ENCODE data around the gene UBE4A. TPM values are rescaled to one million over a fixed set of nuclear protein-coding genes. Genes with fewer than 3 reads are reported as not detected.
A peak's percentile ranks its signal among the peaks of the same experiment; 100 is the strongest.

UBE4A gene
- polyA plus RNA-seq, 1 donor (not counting 4 experiments of a cell fraction or from before 2014, with no cell fraction given): 19.5 TPM

- Histone ChIP-seq H3K36me3 (ENCODE audit: control insufficient read depth in 2 of 2, extremely low read depth in 1 of 2, insufficient read depth in 2 of 2, low read length in 2 of 2) (peaks cover 10 to 30% of the 10 kb centered on the region in 2 experiments), H3K9ac (ENCODE audit: control insufficient read depth, extremely low read depth, insufficient read depth, low read length) (no peak overlapping the region), H3K4me3 (ENCODE audit: control insufficient read depth in 2 of 3, extremely low read depth in 1 of 3, insufficient read depth in 2 of 3, low read depth in 1 of 3, low read length in 3 of 3) (no peak overlapping the region), H3K9me1 (ENCODE audit: control insufficient read depth, extremely low read depth, insufficient read depth, low read length) (no peaks in the 10 kb centered on the region), H3K9me3 (ENCODE audit: control insufficient read depth, low read depth, low read length) (no peaks in the 10 kb centered on the region), H3K4me2 (ENCODE audit: control insufficient read depth, extremely low read depth, insufficient read depth, low read depth, low read length) (no peak overlapping the region), H2AFZ (ENCODE audit: control insufficient read depth, low read length) (no peak overlapping the region), H3K79me2 (ENCODE audit: control insufficient read depth, insufficient read depth, low read length) (peaks cover 27% of the 10 kb centered on the region), H3K4me1 (ENCODE audit: control insufficient read depth, extremely low read depth, insufficient read depth, low read length) (no peaks in the 10 kb centered on the region), H3K27ac (ENCODE audit: control insufficient read depth, insufficient read depth, low read length) (no peak overlapping the region), H3K27me3 (ENCODE audit: control insufficient read depth, extremely low read depth, insufficient read depth, low read length) (no peaks in the 10 kb centered on the region), H4K20me1 (ENCODE audit: control insufficient read depth, extremely low read depth, insufficient read depth, low read length) (no peaks in the 10 kb centered on the region)
- no peak for DNase-seq (ENCODE audit: low read depth, low spot score)
- peak; percentile 36 for FAIRE-seq
- TF ChIP-seq, protein P1, sequence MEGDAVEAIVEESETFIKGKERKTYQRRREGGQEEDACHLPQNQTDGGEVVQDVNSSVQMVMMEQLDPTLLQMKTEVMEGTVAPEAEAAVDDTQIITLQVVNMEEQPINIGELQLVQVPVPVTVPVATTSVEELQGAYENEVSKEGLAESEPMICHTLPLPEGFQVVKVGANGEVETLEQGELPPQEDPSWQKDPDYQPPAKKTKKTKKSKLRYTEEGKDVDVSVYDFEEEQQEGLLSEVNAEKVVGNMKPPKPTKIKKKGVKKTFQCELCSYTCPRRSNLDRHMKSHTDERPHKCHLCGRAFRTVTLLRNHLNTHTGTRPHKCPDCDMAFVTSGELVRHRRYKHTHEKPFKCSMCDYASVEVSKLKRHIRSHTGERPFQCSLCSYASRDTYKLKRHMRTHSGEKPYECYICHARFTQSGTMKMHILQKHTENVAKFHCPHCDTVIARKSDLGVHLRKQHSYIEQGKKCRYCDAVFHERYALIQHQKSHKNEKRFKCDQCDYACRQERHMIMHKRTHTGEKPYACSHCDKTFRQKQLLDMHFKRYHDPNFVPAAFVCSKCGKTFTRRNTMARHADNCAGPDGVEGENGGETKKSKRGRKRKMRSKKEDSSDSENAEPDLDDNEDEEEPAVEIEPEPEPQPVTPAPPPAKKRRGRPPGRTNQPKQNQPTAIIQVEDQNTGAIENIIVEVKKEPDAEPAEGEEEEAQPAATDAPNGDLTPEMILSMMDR (optimal IDR thresholded peaks at IDR 0.05 in 1 of 3, IDR thresholded peaks at IDR 0.05 in 1 of 3, conservative IDR thresholded peaks at IDR 0.05 in 1 of 3; ENCODE audit: extremely low read depth in 1 of 3, insufficient read depth in 2 of 3, low read length in 3 of 3): no peak
- no peak for TF ChIP-seq EZH2 (IDR thresholded peaks at IDR 0.05; ENCODE audit: low read length)
- dilution Hi-C loops (cut with MboI; ENCODE audit: extremely low pct_ligation_motif_present, low sequenced_read_pairs): no loop called here
Observed at GRCh38 chr11:118366287-118366686, 6.9 kb downstream of the UBE4A start.

- Histone ChIP-seq H3K4me1 (ENCODE audit: control insufficient read depth, extremely low read depth, insufficient read depth, low read length) (no peaks in the 10 kb centered on the region), H4K20me1 (ENCODE audit: control insufficient read depth, extremely low read depth, insufficient read depth, low read length) (no peaks in the 10 kb centered on the region), H3K79me2 (ENCODE audit: control insufficient read depth, insufficient read depth, low read length) (no peaks in the 10 kb centered on the region), H3K9me1 (ENCODE audit: control insufficient read depth, extremely low read depth, insufficient read depth, low read length) (no peaks in the 10 kb centered on the region), H3K9me3 (ENCODE audit: control insufficient read depth, low read depth, low read length) (no peaks in the 10 kb centered on the region), H3K27ac (ENCODE audit: control insufficient read depth, insufficient read depth, low read length) (no peak overlapping the region), H3K4me3 (ENCODE audit: control insufficient read depth in 2 of 3, extremely low read depth in 1 of 3, insufficient read depth in 2 of 3, low read depth in 1 of 3, low read length in 3 of 3) (no peak overlapping the region), H3K36me3 (ENCODE audit: control insufficient read depth in 2 of 2, extremely low read depth in 1 of 2, insufficient read depth in 2 of 2, low read length in 2 of 2) (peaks cover 15 to 31% of the 10 kb centered on the region in 2 experiments), H3K4me2 (ENCODE audit: control insufficient read depth, extremely low read depth, insufficient read depth, low read depth, low read length) (no peak overlapping the region), H3K27me3 (ENCODE audit: control insufficient read depth, extremely low read depth, insufficient read depth, low read length) (no peaks in the 10 kb centered on the region), H3K9ac (ENCODE audit: control insufficient read depth, extremely low read depth, insufficient read depth, low read length) (no peak overlapping the region), H2AFZ (ENCODE audit: control insufficient read depth, low read length) (no peak overlapping the region)
- FAIRE-seq: no peak
- DNase-seq (ENCODE audit: low read depth, low spot score): no peak
- dilution Hi-C loops (cut with MboI; ENCODE audit: extremely low pct_ligation_motif_present, low sequenced_read_pairs): no loop called here
- TF ChIP-seq, protein P1 (optimal IDR thresholded peaks at IDR 0.05 in 1 of 3, IDR thresholded peaks at IDR 0.05 in 1 of 3, conservative IDR thresholded peaks at IDR 0.05 in 1 of 3; ENCODE audit: extremely low read depth in 1 of 3, insufficient read depth in 2 of 3, low read length in 3 of 3): no peak
- TF ChIP-seq EZH2 (IDR thresholded peaks at IDR 0.05; ENCODE audit: low read length): no peak
Observed at GRCh38 chr11:118370774-118371173, 11.4 kb downstream of the UBE4A start.

All from keratinocyte (primary cell).